HEK293 (cell line): ENCODE results near the gene LHFPL2.

ENCODE experiments used
- BCL11A ChIP-seq: fragments of 450-650 bp; formaldehyde crosslinking; IDR thresholded peaks from 2 replicates; pipeline ENCODE4 v1.5.1; 2016; ENCODE audit warnings: low read depth, missing biosample characterization, missing genetic modification characterization
- FEZF1 ChIP-seq: fragments of 450-650 bp; formaldehyde crosslinking; IDR thresholded peaks from 2 replicates; pipeline ENCODE4 v1.5.1; 2016; ENCODE audit warnings: missing biosample characterization, missing genetic modification characterization
- GLIS1 ChIP-seq: fragments of 450-650 bp; formaldehyde crosslinking; IDR thresholded peaks from 2 replicates; pipeline ENCODE4 v1.5.1; 2016; ENCODE audit warnings: missing biosample characterization, missing genetic modification characterization
- GLIS2 ChIP-seq: fragments of 450-650 bp; formaldehyde crosslinking; IDR thresholded peaks from 2 replicates; pipeline ENCODE4 v1.5.1; 2016; ENCODE audit warnings: missing biosample characterization, missing genetic modification characterization
- HOXA7 ChIP-seq: sonication (generic); formaldehyde crosslinking; IDR thresholded peaks from 2 replicates; pipeline ENCODE4 v1.8.1; 2022; ENCODE audit warnings: missing genetic modification reagents, borderline replicate concordance
- KLF1 ChIP-seq: fragments of 450-650 bp; formaldehyde crosslinking; IDR thresholded peaks from 2 replicates; pipeline ENCODE4 v1.5.1; 2016; ENCODE audit warnings: missing biosample characterization, missing genetic modification characterization
- KLF8 ChIP-seq: fragments of 450-650 bp; formaldehyde crosslinking; IDR thresholded peaks from 2 replicates; pipeline ENCODE4 v1.5.1; 2016; ENCODE audit warnings: missing biosample characterization, missing genetic modification characterization
- PRDM4 ChIP-seq: fragments of 450-650 bp; formaldehyde crosslinking; IDR thresholded peaks from 2 replicates; pipeline ENCODE4 v1.5.1; 2017; ENCODE audit warnings: missing biosample characterization, missing genetic modification characterization
- SP2 ChIP-seq: fragments of 450-650 bp; formaldehyde crosslinking; IDR thresholded peaks from 2 replicates; pipeline ENCODE4 v1.5.1; 2016; ENCODE audit warnings: missing biosample characterization, missing genetic modification characterization
- TRIM28 ChIP-seq: IDR thresholded peaks from 2 replicates; pipeline ENCODE4 v1.6.1; 2011; ENCODE audit warnings: low read length, control low read depth, borderline replicate concordance
- YY2 ChIP-seq: fragments of 450-650 bp; formaldehyde crosslinking; IDR thresholded peaks from 2 replicates; pipeline ENCODE4 v1.5.1; 2016; ENCODE audit warnings: missing biosample characterization, missing genetic modification characterization
- ZBTB17 ChIP-seq: fragments of 450-650 bp; formaldehyde crosslinking; IDR thresholded peaks from 2 replicates; pipeline ENCODE4 v1.5.1; 2016; ENCODE audit warnings: missing biosample characterization, missing genetic modification characterization
- ZBTB21 ChIP-seq: fragments of 450-650 bp; formaldehyde crosslinking; IDR thresholded peaks from 2 replicates; pipeline ENCODE4 v1.5.1; 2017; ENCODE audit warnings: missing biosample characterization, missing genetic modification characterization
- ZBTB7A ChIP-seq: fragments of 450-650 bp; formaldehyde crosslinking; IDR thresholded peaks from 2 replicates; pipeline ENCODE4 v1.5.1; 2016; ENCODE audit warnings: low read depth, missing biosample characterization, missing genetic modification characterization
- ZBTB8A ChIP-seq: fragments of 450-650 bp; formaldehyde crosslinking; IDR thresholded peaks from 2 replicates; pipeline ENCODE4 v1.5.1; 2016; ENCODE audit warnings: missing biosample characterization, missing genetic modification characterization
- ZFHX2 ChIP-seq: fragments of 450-650 bp; formaldehyde crosslinking; conservative IDR thresholded peaks from 2 replicates; pipeline ENCODE4 v1.5.1; 2016; ENCODE audit warnings: missing biosample characterization, missing genetic modification characterization
- ZFP41 ChIP-seq: fragments of 450-650 bp; formaldehyde crosslinking; IDR thresholded peaks from 2 replicates; pipeline ENCODE4 v1.5.1; 2016; ENCODE audit warnings: missing biosample characterization, missing genetic modification characterization, borderline replicate concordance
- ZNF133 ChIP-seq: fragments of 450-650 bp; formaldehyde crosslinking; IDR thresholded peaks from 2 replicates; pipeline ENCODE4 v1.5.1; 2016; ENCODE audit warnings: missing biosample characterization, missing genetic modification characterization
- ZNF146 ChIP-seq: fragments of 450-650 bp; formaldehyde crosslinking; IDR thresholded peaks from 2 replicates; pipeline ENCODE4 v1.5.1; 2016; ENCODE audit warnings: missing biosample characterization, missing genetic modification characterization
- ZNF157 ChIP-seq: fragments of 450-650 bp; formaldehyde crosslinking; IDR thresholded peaks from 2 replicates; pipeline ENCODE4 v1.5.1; 2016; ENCODE audit warnings: missing biosample characterization, missing genetic modification characterization
- ZNF174 ChIP-seq: fragments of 450-650 bp; formaldehyde crosslinking; IDR thresholded peaks from 2 replicates; pipeline ENCODE4 v1.5.0; 2017; ENCODE audit warnings: missing biosample characterization, mild to moderate bottlenecking, missing genetic modification characterization
- ZNF214 ChIP-seq: fragments of 450-650 bp; formaldehyde crosslinking; IDR thresholded peaks from 2 replicates; pipeline ENCODE4 v1.5.1; 2017; ENCODE audit warnings: missing biosample characterization, mild to moderate bottlenecking, missing genetic modification characterization, borderline replicate concordance
- ZNF221 ChIP-seq: fragments of 450-650 bp; formaldehyde crosslinking; IDR thresholded peaks from 2 replicates; pipeline ENCODE4 v1.5.1; 2017; ENCODE audit warnings: missing biosample characterization, missing genetic modification characterization, borderline replicate concordance
- ZNF350 ChIP-seq: fragments of 450-650 bp; formaldehyde crosslinking; IDR thresholded peaks from 2 replicates; pipeline ENCODE4 v1.5.0; 2017; ENCODE audit warnings: missing biosample characterization, mild to moderate bottlenecking, missing genetic modification characterization
- ZNF354C ChIP-seq: fragments of 450-650 bp; formaldehyde crosslinking; IDR thresholded peaks from 2 replicates; pipeline ENCODE4 v1.5.1; 2016; ENCODE audit warnings: missing biosample characterization, missing genetic modification characterization, low read depth, borderline replicate concordance
- ZNF391 ChIP-seq: fragments of 450-650 bp; formaldehyde crosslinking; IDR thresholded peaks from 2 replicates; pipeline ENCODE4 v1.5.1; 2016; ENCODE audit warnings: low read depth, missing biosample characterization, missing genetic modification characterization, borderline replicate concordance
- ZNF521 ChIP-seq: fragments of 450-650 bp; formaldehyde crosslinking; IDR thresholded peaks from 2 replicates; pipeline ENCODE4 v1.5.1; 2017; ENCODE audit warnings: missing biosample characterization, mild to moderate bottlenecking, missing genetic modification characterization
- ZNF544 ChIP-seq: fragments of 450-650 bp; formaldehyde crosslinking; IDR thresholded peaks from 2 replicates; pipeline ENCODE4 v1.5.0; 2017; ENCODE audit warnings: missing biosample characterization, missing genetic modification characterization
- ZNF596 ChIP-seq: fragments of 450-650 bp; IDR thresholded peaks from 2 replicates; pipeline ENCODE4 v1.5.0; 2018; ENCODE audit warnings: missing biosample characterization, mild to moderate bottlenecking, missing genetic modification characterization, moderate library complexity
- ZNF701 ChIP-seq: fragments of 450-650 bp; formaldehyde crosslinking; IDR thresholded peaks from 2 replicates; pipeline ENCODE4 v1.5.1; 2016; ENCODE audit warnings: missing biosample characterization, missing genetic modification characterization
- ZNF776 ChIP-seq: fragments of 450-650 bp; formaldehyde crosslinking; IDR thresholded peaks from 2 replicates; pipeline ENCODE4 v1.5.0; 2017; ENCODE audit warnings: missing biosample characterization, missing genetic modification characterization, borderline replicate concordance
- ZNF777 ChIP-seq: fragments of 450-650 bp; formaldehyde crosslinking; IDR thresholded peaks from 2 replicates; pipeline ENCODE4 v1.5.1; 2017; ENCODE audit warnings: missing biosample characterization, missing genetic modification characterization, borderline replicate concordance
- ZNF785 ChIP-seq: fragments of 450-650 bp; formaldehyde crosslinking; IDR thresholded peaks from 2 replicates; pipeline ENCODE4 v1.5.1; 2016; ENCODE audit warnings: missing biosample characterization, missing genetic modification characterization
- ZNF830 ChIP-seq: fragments of 450-650 bp; IDR thresholded peaks from 2 replicates; pipeline ENCODE4 v1.5.0; 2018; ENCODE audit warnings: missing biosample characterization, missing genetic modification characterization, low read depth, mild to moderate bottlenecking, moderate library complexity
- ZSCAN16 ChIP-seq: fragments of 450-650 bp; formaldehyde crosslinking; IDR thresholded peaks from 2 replicates; pipeline ENCODE4 v1.5.1; 2016; ENCODE audit warnings: missing biosample characterization, missing genetic modification characterization
- ZSCAN23 ChIP-seq: fragments of 450-650 bp; formaldehyde crosslinking; IDR thresholded peaks from 2 replicates; pipeline ENCODE4 v1.5.1; 2016; ENCODE audit warnings: missing biosample characterization, missing genetic modification characterization
- ZSCAN4 ChIP-seq: fragments of 450-650 bp; formaldehyde crosslinking; IDR thresholded peaks from 2 replicates; pipeline ENCODE4 v1.5.1; 2017; ENCODE audit warnings: missing biosample characterization, missing genetic modification characterization
- TF ChIP-seq, protein P1 (sequence below): fragments of 450-650 bp; formaldehyde crosslinking; IDR thresholded peaks from 2 replicates; pipeline ENCODE4 v1.5.1; 2016; ENCODE audit warnings: missing biosample characterization, missing genetic modification characterization, borderline replicate concordance

Gene LHFPL2

DNA sequence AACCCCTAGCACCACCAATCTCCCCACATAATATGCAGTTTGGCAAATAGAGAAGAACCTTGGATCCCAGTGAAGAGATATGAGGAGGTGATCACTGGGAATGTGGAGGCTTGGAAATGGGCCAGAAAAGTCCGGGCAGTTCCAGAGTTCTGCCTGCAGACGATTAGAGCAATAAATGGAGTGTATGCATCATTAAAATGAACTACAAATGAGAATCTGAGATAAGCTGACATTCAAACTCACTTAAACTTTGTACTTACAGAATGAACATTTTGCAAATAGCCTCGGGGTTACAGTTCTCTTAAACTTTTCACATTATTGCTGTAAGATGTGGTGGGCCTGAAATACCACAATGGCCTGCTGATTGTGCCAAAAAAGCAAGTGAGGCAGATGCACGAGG is 23.0 kb upstream of the LHFPL2 start (continued):
- no peak for TF ChIP-seq SP2
- no peak for TF ChIP-seq YY2 (tag by site-specific recombination)
- TF ChIP-seq PRDM4: peak; percentile 79
- TF ChIP-seq ZNF701 (tag by site-specific recombination): no peak
- TF ChIP-seq ZSCAN16 (tag by site-specific recombination): no peak
- peak; percentile 96 for TF ChIP-seq FEZF1 (tag by site-specific recombination)
- TF ChIP-seq, protein P1, sequence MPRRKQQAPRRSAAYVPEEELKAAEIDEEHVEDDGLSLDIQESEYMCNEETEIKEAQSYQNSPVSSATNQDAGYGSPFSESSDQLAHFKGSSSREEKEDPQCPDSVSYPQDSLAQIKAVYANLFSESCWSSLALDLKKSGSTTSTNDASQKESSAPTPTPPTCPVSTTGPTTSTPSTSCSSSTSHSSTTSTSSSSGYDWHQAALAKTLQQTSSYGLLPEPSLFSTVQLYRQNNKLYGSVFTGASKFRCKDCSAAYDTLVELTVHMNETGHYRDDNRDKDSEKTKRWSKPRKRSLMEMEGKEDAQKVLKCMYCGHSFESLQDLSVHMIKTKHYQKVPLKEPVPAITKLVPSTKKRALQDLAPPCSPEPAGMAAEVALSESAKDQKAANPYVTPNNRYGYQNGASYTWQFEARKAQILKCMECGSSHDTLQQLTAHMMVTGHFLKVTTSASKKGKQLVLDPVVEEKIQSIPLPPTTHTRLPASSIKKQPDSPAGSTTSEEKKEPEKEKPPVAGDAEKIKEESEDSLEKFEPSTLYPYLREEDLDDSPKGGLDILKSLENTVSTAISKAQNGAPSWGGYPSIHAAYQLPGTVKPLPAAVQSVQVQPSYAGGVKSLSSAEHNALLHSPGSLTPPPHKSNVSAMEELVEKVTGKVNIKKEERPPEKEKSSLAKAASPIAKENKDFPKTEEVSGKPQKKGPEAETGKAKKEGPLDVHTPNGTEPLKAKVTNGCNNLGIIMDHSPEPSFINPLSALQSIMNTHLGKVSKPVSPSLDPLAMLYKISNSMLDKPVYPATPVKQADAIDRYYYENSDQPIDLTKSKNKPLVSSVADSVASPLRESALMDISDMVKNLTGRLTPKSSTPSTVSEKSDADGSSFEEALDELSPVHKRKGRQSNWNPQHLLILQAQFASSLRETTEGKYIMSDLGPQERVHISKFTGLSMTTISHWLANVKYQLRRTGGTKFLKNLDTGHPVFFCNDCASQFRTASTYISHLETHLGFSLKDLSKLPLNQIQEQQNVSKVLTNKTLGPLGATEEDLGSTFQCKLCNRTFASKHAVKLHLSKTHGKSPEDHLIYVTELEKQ (tag by site-specific recombination): peak; percentile 88
- no peak for TF ChIP-seq ZNF146 (tag by site-specific recombination)
- TF ChIP-seq ZNF830 (tag by site-specific recombination): no peak
- TF ChIP-seq ZSCAN23 (tag by site-specific recombination): no peak
- no peak for TF ChIP-seq ZNF350 (tag by site-specific recombination)
- no peak for TF ChIP-seq ZNF133
- TF ChIP-seq ZBTB7A (tag by site-specific recombination): no peak
- TF ChIP-seq ZNF391 (tag by site-specific recombination): no peak
- no peak for TF ChIP-seq HOXA7 (CRISPR knock-in tag)
- no peak for TF ChIP-seq ZNF214
- TF ChIP-seq ZNF596 (tag by site-specific recombination): no peak; the same call in 1 of the 2 replicates
- TF ChIP-seq ZFP41 (tag by site-specific recombination): no peak
- TF ChIP-seq GLIS2: no peak
- TF ChIP-seq ZNF221 (tag by site-specific recombination): no peak
- TF ChIP-seq KLF1 (tag by site-specific recombination): no peak; the same call in 1 of the 2 replicates
- TF ChIP-seq KLF8 (tag by site-specific recombination): peak; percentile 44; the same call in 1 of the 2 replicates
- no peak for TF ChIP-seq ZNF174
- TF ChIP-seq ZBTB8A (tag by site-specific recombination): peak; percentile 48
- TF ChIP-seq BCL11A (tag by site-specific recombination): peak; percentile 67; the same call in 1 of the 2 replicates
- no peak for TF ChIP-seq ZBTB21 (tag by site-specific recombination)
- TF ChIP-seq ZFHX2 (tag by site-specific recombination): no peak
- TF ChIP-seq ZSCAN4 (tag by site-specific recombination): no peak
- TF ChIP-seq GLIS1 (tag by site-specific recombination): 0 out of 2 replicates have a peak, but pooled peaks have one; percentile 18
- peak; percentile 59 for TF ChIP-seq ZBTB17 (tag by site-specific recombination)
- no peak for TF ChIP-seq ZNF354C (tag by site-specific recombination)
- TF ChIP-seq ZNF544: no peak
- no peak for TF ChIP-seq ZNF785
- TF ChIP-seq ZNF777: no peak
- no peak for TF ChIP-seq ZNF521
- TF ChIP-seq TRIM28: no peak
- no peak for TF ChIP-seq ZNF776 (tag by site-specific recombination)
- TF ChIP-seq ZNF157 (tag by site-specific recombination): no peak
